GM18511 (cell line): Measurements from ENCODE around the gene HOOK2.
"Not testable (repeated sequence)": the region's sequence is repeated elsewhere in the genome, so short reads cannot be mapped to it uniquely, and the experiment has no call there.

ENCODE experiments used
- ATAC-seq: cut with Tn5 transposase; IDR thresholded peaks from one replicate; pipeline ENCODE4 v1.9.1; 2021; ENCODE audit warnings: mild to moderate bottlenecking, moderate library complexity; ENCODE audit not compliant: unreplicated experiment

HOOK2 gene

GRCh38 chr19:12722566-12723380 is 52.6 kb downstream of the HOOK2 start:
- peak; percentile 83 for ATAC-seq

- peak; percentile 40 for ATAC-seq
These were observed 53.4 kb downstream of the HOOK2 start for GRCh38 chr19:12721656-12722565.

- no peak for ATAC-seq
These were observed 54.3 kb downstream of the HOOK2 start for GRCh38 chr19:12720851-12721655.

GRCh38 chr19:12720296-12720695 is 55.1 kb downstream of the HOOK2 start:
- ATAC-seq, result no peak

- ATAC-seq, result no peak
These were observed 59.4 kb downstream of the HOOK2 start for GRCh38 chr19:12715929-12716328.

GRCh38 chr19:12715102-12715501 is 60.2 kb downstream of the HOOK2 start:
- ATAC-seq, result no peak

GRCh38 chr19:12713304-12713703 is 62.0 kb downstream of the HOOK2 start:
- not testable (repeated sequence) for ATAC-seq
